ENCODE data around the gene AQP2. TPM values are rescaled to one million over a fixed set of nuclear protein-coding genes. Genes with fewer than 3 reads are reported as not detected.

AQP2 gene
- total and polyA plus RNA-seq, 2 experiments from 2014 or later: 0.71 to 1.4 TPM

DNA sequence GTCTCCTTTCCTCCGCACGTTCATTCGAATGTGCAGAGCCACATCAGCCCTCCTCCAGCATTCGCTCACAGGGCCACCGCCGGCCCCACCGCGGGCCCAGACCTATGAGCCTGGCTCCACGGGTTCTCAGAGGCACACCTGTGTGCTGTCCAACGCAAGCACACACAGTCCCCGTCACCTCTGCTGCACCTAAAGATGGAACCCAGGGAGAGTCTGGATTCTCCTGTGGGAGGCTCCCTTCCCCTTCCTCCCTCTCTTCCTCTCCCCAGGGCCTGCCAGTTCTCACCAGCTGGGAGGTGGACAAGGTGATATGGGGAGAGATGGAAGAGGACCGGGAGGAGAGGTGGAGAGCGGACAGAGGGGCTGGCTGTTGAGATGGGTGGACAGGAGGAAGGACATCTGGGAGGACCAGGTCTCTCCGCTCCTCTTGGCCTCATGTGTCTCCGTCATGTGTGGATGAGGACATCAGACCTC, 17.3 kb downstream of the AQP2 start:
- Histone ChIP-seq H3K36me3 (replicated peaks; ENCODE audit: insufficient read depth, low read depth) (no peaks in the 10 kb centered on the region), H3K4me1 (ENCODE audit: insufficient read depth) (peaks cover 7% of the 10 kb centered on the region), H3K4me2 (peak overlapping the region; percentile 93), H3K27me3 (peaks cover 18% of the 10 kb centered on the region), H3K79me2 (no peaks in the 10 kb centered on the region), H2AFZ (no peak overlapping the region), H3K9me3 (ENCODE audit: low read depth) (no peaks in the 10 kb centered on the region), H3K4me3 (no peak overlapping the region), H4K20me1 (ENCODE audit: insufficient read depth, poor library complexity, severe bottlenecking) (no peaks in the 10 kb centered on the region), H3K9me2 (replicated peaks; ENCODE audit: insufficient read depth) (no peaks in the 10 kb centered on the region), H3K27ac (no peak overlapping the region)
- no peak for DNase-seq (ENCODE audit: low spot score)
- 51% methylated on average over 13 of the region's 15 CpGs for WGBS (ENCODE audit: low lambda C conversion rate, missing lambda C conversion rate)
- TF ChIP-seq EZH2phosphoT487 (IDR thresholded peaks at IDR 0.05; ENCODE audit: low read depth, severe bottlenecking, unreplicated experiment) (no peak), EZH2 (IDR thresholded peaks at IDR 0.05; ENCODE audit: borderline replicate concordance) (no peak)
- TF ChIP-seq, protein P1, sequence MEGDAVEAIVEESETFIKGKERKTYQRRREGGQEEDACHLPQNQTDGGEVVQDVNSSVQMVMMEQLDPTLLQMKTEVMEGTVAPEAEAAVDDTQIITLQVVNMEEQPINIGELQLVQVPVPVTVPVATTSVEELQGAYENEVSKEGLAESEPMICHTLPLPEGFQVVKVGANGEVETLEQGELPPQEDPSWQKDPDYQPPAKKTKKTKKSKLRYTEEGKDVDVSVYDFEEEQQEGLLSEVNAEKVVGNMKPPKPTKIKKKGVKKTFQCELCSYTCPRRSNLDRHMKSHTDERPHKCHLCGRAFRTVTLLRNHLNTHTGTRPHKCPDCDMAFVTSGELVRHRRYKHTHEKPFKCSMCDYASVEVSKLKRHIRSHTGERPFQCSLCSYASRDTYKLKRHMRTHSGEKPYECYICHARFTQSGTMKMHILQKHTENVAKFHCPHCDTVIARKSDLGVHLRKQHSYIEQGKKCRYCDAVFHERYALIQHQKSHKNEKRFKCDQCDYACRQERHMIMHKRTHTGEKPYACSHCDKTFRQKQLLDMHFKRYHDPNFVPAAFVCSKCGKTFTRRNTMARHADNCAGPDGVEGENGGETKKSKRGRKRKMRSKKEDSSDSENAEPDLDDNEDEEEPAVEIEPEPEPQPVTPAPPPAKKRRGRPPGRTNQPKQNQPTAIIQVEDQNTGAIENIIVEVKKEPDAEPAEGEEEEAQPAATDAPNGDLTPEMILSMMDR (IDR thresholded peaks at IDR 0.05; ENCODE audit: poor library complexity): no peak

DNA sequence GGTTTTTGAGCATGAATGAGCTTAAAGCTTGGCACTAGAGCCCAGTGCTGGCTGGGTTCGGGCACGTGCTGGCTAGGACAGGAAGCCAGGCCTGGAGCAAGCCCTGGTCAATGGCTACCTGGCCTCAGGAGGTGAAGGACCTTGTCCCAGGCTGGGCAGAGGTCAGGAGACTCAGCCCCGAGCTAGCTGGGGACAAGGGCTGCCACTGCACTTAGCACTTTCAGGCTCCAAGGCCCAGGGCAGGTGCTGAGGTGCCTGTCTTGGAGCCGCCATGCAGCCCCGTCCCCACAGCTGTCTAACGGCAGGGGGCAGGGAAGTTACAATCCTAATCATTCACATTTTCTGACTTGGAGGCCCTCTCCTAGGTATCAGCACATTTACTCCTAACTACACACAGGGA, 17.9 kb downstream of the AQP2 start:
- 86% methylated on average over 6 of the region's 6 CpGs for WGBS (ENCODE audit: low lambda C conversion rate, missing lambda C conversion rate)
- Histone ChIP-seq H3K36me3 (replicated peaks; ENCODE audit: insufficient read depth, low read depth) (no peaks in the 10 kb centered on the region), H3K4me3 (no peak overlapping the region), H2AFZ (no peak overlapping the region), H3K9me3 (ENCODE audit: low read depth) (no peaks in the 10 kb centered on the region), H3K4me1 (ENCODE audit: insufficient read depth) (peaks cover 7% of the 10 kb centered on the region), H3K79me2 (no peaks in the 10 kb centered on the region), H3K27me3 (peaks cover 18% of the 10 kb centered on the region), H3K9me2 (replicated peaks; ENCODE audit: insufficient read depth) (no peaks in the 10 kb centered on the region), H3K4me2 (no peak overlapping the region), H4K20me1 (ENCODE audit: insufficient read depth, poor library complexity, severe bottlenecking) (no peaks in the 10 kb centered on the region), H3K27ac (no peak overlapping the region)
- TF ChIP-seq EZH2 (IDR thresholded peaks at IDR 0.05; ENCODE audit: borderline replicate concordance): no peak
- TF ChIP-seq, protein P1 (IDR thresholded peaks at IDR 0.05; ENCODE audit: poor library complexity): no peak
- TF ChIP-seq EZH2phosphoT487 (IDR thresholded peaks at IDR 0.05; ENCODE audit: low read depth, severe bottlenecking, unreplicated experiment): no peak
- no peak for DNase-seq (ENCODE audit: low spot score)

DNA sequence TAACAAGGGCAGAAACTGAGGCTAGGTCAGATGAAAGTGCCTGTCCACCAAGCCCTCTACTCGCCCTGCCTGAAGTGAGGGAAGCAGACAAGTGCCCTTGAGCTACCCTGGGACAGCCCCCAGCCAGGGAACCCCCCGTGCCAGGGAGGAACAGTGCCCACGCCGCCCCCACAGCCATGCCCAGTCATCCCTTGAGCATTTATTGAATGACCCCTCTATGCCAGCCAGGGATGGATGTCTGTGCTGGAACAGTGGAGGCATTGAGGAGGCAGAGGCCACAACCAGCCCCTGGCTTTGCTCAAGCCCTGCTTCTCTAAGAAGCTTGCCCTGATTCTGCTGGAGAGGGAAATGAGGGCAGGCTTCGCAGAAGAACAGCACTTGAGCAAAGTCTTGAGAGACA, 18.5 kb downstream of the AQP2 start:
- peaks cover 18% of the 10 kb centered on the region for H3K27me3 ChIP-seq
- H3K4me2 ChIP-seq: no peak overlapping the region
- H3K9me2 ChIP-seq (replicated peaks; ENCODE audit: insufficient read depth): no peaks in the 10 kb centered on the region
- no peak overlapping the region for H3K4me3 ChIP-seq
- DNase-seq (ENCODE audit: low spot score): no peak
- no peak overlapping the region for H3K27ac ChIP-seq
- H3K4me1 ChIP-seq (ENCODE audit: insufficient read depth): peaks cover 7% of the 10 kb centered on the region
- no peaks in the 10 kb centered on the region for H3K79me2 ChIP-seq
- TF ChIP-seq, protein P1 (IDR thresholded peaks at IDR 0.05; ENCODE audit: poor library complexity): no peak
- TF ChIP-seq EZH2 (IDR thresholded peaks at IDR 0.05; ENCODE audit: borderline replicate concordance) (no peak), EZH2phosphoT487 (IDR thresholded peaks at IDR 0.05; ENCODE audit: low read depth, severe bottlenecking, unreplicated experiment) (no peak)
- no peaks in the 10 kb centered on the region for H3K36me3 ChIP-seq (replicated peaks; ENCODE audit: insufficient read depth, low read depth)
- H3K9me3 ChIP-seq (ENCODE audit: low read depth): no peaks in the 10 kb centered on the region
- H4K20me1 ChIP-seq (ENCODE audit: insufficient read depth, poor library complexity, severe bottlenecking): no peaks in the 10 kb centered on the region
- no peak overlapping the region for H2AFZ ChIP-seq
- WGBS (ENCODE audit: low lambda C conversion rate, missing lambda C conversion rate): 94% methylated on average over 5 of the region's 5 CpGs

Measured in hepatocyte (in vitro differentiated cells).